SU-DHL-6 (cell line): ENCODE results near the gene ZNF324.

Experiments used
- CTCF ChIP-seq: fragments of 200-600 bp; sonication (generic); IDR thresholded peaks from one replicate; pipeline ENCODE4 v1.5.1; 2017; ENCODE audit warnings: antibody characterized with exemption, mild to moderate bottlenecking, low read length, moderate library complexity; ENCODE audit not compliant: insufficient read depth, poor library complexity, severe bottlenecking
- EZH2phosphoT487 ChIP-seq: fragments of 200-600 bp; sonication (generic), shearing (Covaris generic); conservative IDR thresholded peaks from 2 replicates; pipeline ENCODE4 v1.6.1; 2018; ENCODE audit warnings: mild to moderate bottlenecking, antibody characterized with exemption, low read length, moderate library complexity, mixed read lengths

DNA sequence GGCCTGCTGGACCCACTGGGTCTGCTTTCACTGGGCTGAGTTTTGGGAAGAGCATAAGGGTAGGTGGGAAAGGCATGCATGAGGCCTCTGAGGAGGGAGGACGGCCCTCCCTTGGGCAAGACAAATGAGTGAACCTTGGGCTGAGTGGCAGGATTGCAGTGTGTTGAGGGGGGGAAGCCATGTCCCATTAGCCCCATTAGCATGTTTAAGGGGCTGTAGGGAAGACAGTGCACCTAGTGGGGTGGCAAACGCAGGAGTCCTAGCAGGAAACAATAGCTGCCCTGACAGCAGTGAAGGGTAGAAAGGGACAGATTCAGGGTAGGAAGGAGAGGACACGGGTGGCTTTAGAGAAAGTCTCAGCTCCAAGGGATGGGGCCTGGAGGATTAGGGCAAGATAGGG lies 55.8 kb downstream of the ZNF324 start:
- TF ChIP-seq CTCF: no peak
- no peak for TF ChIP-seq EZH2phosphoT487
